Omental fat pad (tissue), 4 donors: Measurements from ENCODE around the gene LRRC8C. TPM values are rescaled to one million over a fixed set of nuclear protein-coding genes. Genes with fewer than 3 reads are reported as not detected.

Experiments
- ATAC-seq: fragments of 150-250 bp; one replicate; pipeline ENCODE4 v1.9.1; 2016; ENCODE audit warnings: mild to moderate bottlenecking, moderate library complexity; ENCODE audit not compliant: low FRiP score
- DNase-seq: peaks from one replicate; pipeline ENCODE4 v3.0.0-alpha.2; 2019; ENCODE audit warnings: low spot score
- small RNA-seq: library from RNA; depleted of rRNA; stranded (forward); fragments of <200 nt; gene quantifications from one replicate; pipeline ENCODE3, GENCODE V24; 2016
- total RNA-seq, 4 donors: library from RNA; depleted of rRNA; stranded (reverse); fragments of >200 nt; gene quantifications; one replicate each; pipeline ENCODE4 v1.1.0, GENCODE V29; 2016
- TF ChIP-seq, protein P1 (sequence below), 3 donors: fragments of 450-650 bp; IDR thresholded peaks; one replicate each; pipeline ENCODE4 v1.5.1; 2016 to 2017; ENCODE audit warnings: antibody characterized with exemption in 3 of 3, mild to moderate bottlenecking in 3 of 3, moderate library complexity in 2 of 3

Gene LRRC8C
- total RNA-seq, 4 donors from 2014 or later: 10.9 to 39.4 (median 19.3) TPM

- DNase-seq (no peak), ATAC-seq (peak; percentile 31)
- TF ChIP-seq, protein P1, sequence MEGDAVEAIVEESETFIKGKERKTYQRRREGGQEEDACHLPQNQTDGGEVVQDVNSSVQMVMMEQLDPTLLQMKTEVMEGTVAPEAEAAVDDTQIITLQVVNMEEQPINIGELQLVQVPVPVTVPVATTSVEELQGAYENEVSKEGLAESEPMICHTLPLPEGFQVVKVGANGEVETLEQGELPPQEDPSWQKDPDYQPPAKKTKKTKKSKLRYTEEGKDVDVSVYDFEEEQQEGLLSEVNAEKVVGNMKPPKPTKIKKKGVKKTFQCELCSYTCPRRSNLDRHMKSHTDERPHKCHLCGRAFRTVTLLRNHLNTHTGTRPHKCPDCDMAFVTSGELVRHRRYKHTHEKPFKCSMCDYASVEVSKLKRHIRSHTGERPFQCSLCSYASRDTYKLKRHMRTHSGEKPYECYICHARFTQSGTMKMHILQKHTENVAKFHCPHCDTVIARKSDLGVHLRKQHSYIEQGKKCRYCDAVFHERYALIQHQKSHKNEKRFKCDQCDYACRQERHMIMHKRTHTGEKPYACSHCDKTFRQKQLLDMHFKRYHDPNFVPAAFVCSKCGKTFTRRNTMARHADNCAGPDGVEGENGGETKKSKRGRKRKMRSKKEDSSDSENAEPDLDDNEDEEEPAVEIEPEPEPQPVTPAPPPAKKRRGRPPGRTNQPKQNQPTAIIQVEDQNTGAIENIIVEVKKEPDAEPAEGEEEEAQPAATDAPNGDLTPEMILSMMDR (IDR thresholded peaks at IDR 0.05): no peak
These were observed 129.5 kb downstream of the LRRC8C start for GRCh38 chr1:89762386-89762778.

GRCh38 chr1:89762779-89763648, 130.1 kb downstream of the LRRC8C start:
- ATAC-seq: peak; percentile 98
- TF ChIP-seq, protein P1 (IDR thresholded peaks at IDR 0.05): peak in 2 of 3 donors; percentile 66 to 92

DNA sequence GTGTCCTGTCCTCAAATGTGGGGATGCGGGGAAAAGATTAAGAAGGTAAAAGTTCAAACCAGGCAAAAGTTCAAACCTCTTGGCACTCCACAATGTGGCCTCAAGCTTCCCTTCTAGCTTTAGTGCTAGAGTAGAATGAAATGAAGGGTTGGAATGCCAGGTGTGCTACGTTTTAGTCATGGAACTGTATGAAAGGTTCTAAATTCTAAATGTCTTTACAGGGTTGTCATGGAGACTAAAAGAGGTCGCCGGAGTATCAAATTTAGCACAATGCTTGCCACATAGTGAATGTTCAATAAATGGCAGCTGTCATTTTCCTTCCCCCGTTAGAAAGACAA, 130.7 kb downstream of the LRRC8C start:
- TF ChIP-seq, protein P1 (IDR thresholded peaks at IDR 0.05): no peak
- DNase-seq: no peak
- no peak for ATAC-seq

More at GRCh38 chr1:89762779-89763648, 130.1 kb downstream of the LRRC8C start:
- DNase-seq: peak; percentile 61

GRCh38 chr1:89765774-89766173, 132.9 kb downstream of the LRRC8C start:
- DNase-seq: no peak
- TF ChIP-seq, protein P1 (IDR thresholded peaks at IDR 0.05): no peak
- no peak for ATAC-seq

- TF ChIP-seq, protein P1 (IDR thresholded peaks at IDR 0.05): no peak
These were observed 134.7 kb downstream of the LRRC8C start for GRCh38 chr1:89767618-89768017.

More at GRCh38 chr1:89767618-89768017, 134.7 kb downstream of the LRRC8C start:
- DNase-seq (no peak), ATAC-seq (no peak)

Small RNAs within 50 kb of the gene (small RNA-seq; reads per million reads assigned to genes)
- gene AC093423.1: not detected

Other genes with a start within 250 kb of the LRRC8C start
- 10 to 100 TPM in 2 of 4 donors, 1 to 10 TPM in 2; 5.7 to 30.3 (median 10.7) TPM for gene LRRC8B, start 108.3 kb upstream of the LRRC8C start, total RNA-seq
- 10 to 100 TPM in 1 of 4 donors, 1 to 10 TPM in 3; 6.9 to 13.2 (median 8.8) TPM for gene LRRC8D, start 187.9 kb downstream of the LRRC8C start, total RNA-seq